CD4-positive, alpha-beta T cell treated with Interleukin-4 for 1 hour (primary cell): ENCODE data around the gene CAMK4.

ENCODE experiments used
- DNase-seq, 2 donors: peaks; one replicate each; pipeline ENCODE4 v3.0.0-alpha.2; 2020 to 2022

CAMK4 gene

GRCh38 chr5:111434800-111435199, 210.6 kb downstream of the CAMK4 start:
- DNase-seq = no peak

- no peak for DNase-seq
Measured at GRCh38 chr5:111439473-111440075, 215.4 kb downstream of the CAMK4 start.

- no peak for DNase-seq
Measured at GRCh38 chr5:111447099-111447498, 222.9 kb downstream of the CAMK4 start.

GRCh38 chr5:111447822-111448221, 223.6 kb downstream of the CAMK4 start:
- DNase-seq = no peak

- DNase-seq = no peak
Measured at GRCh38 chr5:111453295-111453694, 229.1 kb downstream of the CAMK4 start.

- no peak for DNase-seq
Measured at GRCh38 chr5:111453747-111454146, 229.6 kb downstream of the CAMK4 start.

- DNase-seq = no peak
Measured at GRCh38 chr5:111454198-111454622, 230.0 kb downstream of the CAMK4 start.

- DNase-seq = no peak
Measured at GRCh38 chr5:111454776-111455175, 230.6 kb downstream of the CAMK4 start.

- no peak for DNase-seq
Measured at GRCh38 chr5:111461255-111461671, 237.1 kb downstream of the CAMK4 start.

- no peak for DNase-seq
Measured at GRCh38 chr5:111461934-111462333, 237.8 kb downstream of the CAMK4 start.

- DNase-seq = no peak
Measured at GRCh38 chr5:111463311-111463710, 239.1 kb downstream of the CAMK4 start.

- no peak for DNase-seq
Measured at GRCh38 chr5:111469293-111469896, 245.2 kb downstream of the CAMK4 start.

GRCh38 chr5:111469903-111470302, 245.7 kb downstream of the CAMK4 start:
- no peak for DNase-seq

- no peak for DNase-seq
Measured at GRCh38 chr5:111472096-111472495, 247.9 kb downstream of the CAMK4 start.

- DNase-seq = no peak
Measured at GRCh38 chr5:111472579-111472978, 248.4 kb downstream of the CAMK4 start.

- no peak for DNase-seq
Measured at GRCh38 chr5:111478266-111478665, 254.1 kb downstream of the CAMK4 start.

- no peak for DNase-seq
Measured at GRCh38 chr5:111478898-111479297, 254.7 kb downstream of the CAMK4 start.

GRCh38 chr5:111480346-111480745, 256.2 kb downstream of the CAMK4 start:
- no peak for DNase-seq

- no peak for DNase-seq
Measured at GRCh38 chr5:111486055-111486454, 261.9 kb downstream of the CAMK4 start.

- DNase-seq = no peak
Measured at GRCh38 chr5:111486926-111487325, 262.7 kb downstream of the CAMK4 start.

- no peak for DNase-seq
Measured at GRCh38 chr5:111488353-111488752, 264.2 kb downstream of the CAMK4 start.

GRCh38 chr5:111493031-111493430, 268.8 kb downstream of the CAMK4 start:
- DNase-seq = no peak

GRCh38 chr5:111494355-111494999, 270.3 kb downstream of the CAMK4 start:
- DNase-seq = no peak

- no peak for DNase-seq
Measured at GRCh38 chr5:111495159-111495558, 271.0 kb downstream of the CAMK4 start.
